PC-3 (cell line): ENCODE data around the gene LRP11.

Experiments used
- EZH2 ChIP-seq: fragments of 300-600 bp; sonication (generic); IDR thresholded peaks from one replicate; pipeline ENCODE4 v1.6.1; 2017; ENCODE audit warnings: antibody characterized with exemption, mild to moderate bottlenecking, low read length; ENCODE audit not compliant: unreplicated experiment
- TF ChIP-seq, protein P1 (sequence below): fragments of 300-600 bp; sonication (generic); conservative IDR thresholded peaks from 2 replicates; pipeline ENCODE4 v1.5.1; 2017; ENCODE audit warnings: antibody characterized with exemption, low read depth, mild to moderate bottlenecking, low read length

GRCh38 chr6:149901444-149902140 is 37.4 kb upstream of the LRP11 start:
- TF ChIP-seq EZH2, result no peak
- TF ChIP-seq, protein P1, sequence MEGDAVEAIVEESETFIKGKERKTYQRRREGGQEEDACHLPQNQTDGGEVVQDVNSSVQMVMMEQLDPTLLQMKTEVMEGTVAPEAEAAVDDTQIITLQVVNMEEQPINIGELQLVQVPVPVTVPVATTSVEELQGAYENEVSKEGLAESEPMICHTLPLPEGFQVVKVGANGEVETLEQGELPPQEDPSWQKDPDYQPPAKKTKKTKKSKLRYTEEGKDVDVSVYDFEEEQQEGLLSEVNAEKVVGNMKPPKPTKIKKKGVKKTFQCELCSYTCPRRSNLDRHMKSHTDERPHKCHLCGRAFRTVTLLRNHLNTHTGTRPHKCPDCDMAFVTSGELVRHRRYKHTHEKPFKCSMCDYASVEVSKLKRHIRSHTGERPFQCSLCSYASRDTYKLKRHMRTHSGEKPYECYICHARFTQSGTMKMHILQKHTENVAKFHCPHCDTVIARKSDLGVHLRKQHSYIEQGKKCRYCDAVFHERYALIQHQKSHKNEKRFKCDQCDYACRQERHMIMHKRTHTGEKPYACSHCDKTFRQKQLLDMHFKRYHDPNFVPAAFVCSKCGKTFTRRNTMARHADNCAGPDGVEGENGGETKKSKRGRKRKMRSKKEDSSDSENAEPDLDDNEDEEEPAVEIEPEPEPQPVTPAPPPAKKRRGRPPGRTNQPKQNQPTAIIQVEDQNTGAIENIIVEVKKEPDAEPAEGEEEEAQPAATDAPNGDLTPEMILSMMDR, result no peak
